SH-SY5Y (cell line): Measurements from ENCODE around the gene KMT2E.

Source experiments
- GATA2 ChIP-seq: IDR thresholded peaks from 2 replicates; pipeline ENCODE4 v1.6.1; 2011; ENCODE audit warnings: mild to moderate bottlenecking, low read depth, low read length
- GATA3 ChIP-seq: IDR thresholded peaks from 2 replicates; pipeline ENCODE4 v1.6.1; 2011; ENCODE audit warnings: low read depth, mild to moderate bottlenecking, low read length, moderate library complexity

- TF ChIP-seq GATA2 (no peak), GATA3 (no peak)
Measured at GRCh38 chr7:105105579-105105978, 91.6 kb downstream of the KMT2E start.
